HPDE6-E6E7 (cell line): ENCODE data around the gene POPDC3.
"Not testable (repeated sequence)": the region's sequence is repeated elsewhere in the genome, so short reads cannot be mapped to it uniquely, and the experiment has no call there.

Source experiments
- DNase-seq: peaks from one replicate; pipeline ENCODE4 v3.0.0; 2011; ENCODE audit warnings: missing footprints; ENCODE audit errors: extremely low spot score

Gene POPDC3

GRCh38 chr6:105179244-105180065 lies at the start of gene POPDC3:
POPDC3 (minus strand) TSS chr6:105180014; CDS start chr6:105161909, 18,105 bp downstream.
- peak; percentile 32 for DNase-seq

- no peak for DNase-seq
These were observed 47.5 kb upstream of the POPDC3 start for GRCh38 chr6:105227295-105227767.

GRCh38 chr6:105226598-105227294 lies 46.9 kb upstream of the POPDC3 start:
- no peak for DNase-seq

- DNase-seq, result no peak
These were observed 43.4 kb upstream of the POPDC3 start for GRCh38 chr6:105223242-105223641.

GRCh38 chr6:105221219-105221618 lies 41.4 kb upstream of the POPDC3 start:
- DNase-seq, result not testable (repeated sequence)

GRCh38 chr6:105220186-105220585 lies 40.4 kb upstream of the POPDC3 start:
- no peak for DNase-seq

GRCh38 chr6:105219218-105219617 lies 39.4 kb upstream of the POPDC3 start:
- not testable (repeated sequence) for DNase-seq

- no peak for DNase-seq
These were observed 35.7 kb upstream of the POPDC3 start for GRCh38 chr6:105215506-105215905.

- DNase-seq, result no peak
These were observed 34.9 kb upstream of the POPDC3 start for GRCh38 chr6:105214668-105215067.

- DNase-seq, result no peak
These were observed 33.5 kb upstream of the POPDC3 start for GRCh38 chr6:105213272-105213671.

GRCh38 chr6:105212587-105212986 lies 32.8 kb upstream of the POPDC3 start:
- no peak for DNase-seq

GRCh38 chr6:105211831-105212230 lies 32.0 kb upstream of the POPDC3 start:
- peak; percentile 37 for DNase-seq

GRCh38 chr6:105210932-105211531 lies 31.2 kb upstream of the POPDC3 start:
- DNase-seq, result no peak

- DNase-seq, result peak; percentile 47
These were observed 30.3 kb upstream of the POPDC3 start for GRCh38 chr6:105209950-105210706.

- DNase-seq, result no peak
These were observed 27.9 kb upstream of the POPDC3 start for GRCh38 chr6:105207524-105208269.

GRCh38 chr6:105204768-105205167 lies 25.0 kb upstream of the POPDC3 start:
- DNase-seq, result no peak

- peak; percentile 25 for DNase-seq
These were observed 24.5 kb upstream of the POPDC3 start for GRCh38 chr6:105204331-105204730.

- no peak for DNase-seq
These were observed 22.7 kb upstream of the POPDC3 start for GRCh38 chr6:105202486-105202885.

- no peak for DNase-seq
These were observed 20.4 kb upstream of the POPDC3 start for GRCh38 chr6:105200133-105200730.

- DNase-seq, result no peak
These were observed 19.9 kb upstream of the POPDC3 start for GRCh38 chr6:105199711-105200110.

GRCh38 chr6:105196076-105196475 lies 16.3 kb upstream of the POPDC3 start:
- peak; percentile 54 for DNase-seq
